ENCODE data around the gene FAM222B. TPM values are rescaled to one million over a fixed set of nuclear protein-coding genes. Genes with fewer than 3 reads are reported as not detected.

Gene FAM222B
- total RNA-seq, 6 donors from 2014 or later = 16.8 to 23.1 (median 20.1) TPM

- ATAC-seq (ENCODE audit: low FRiP score in 2 of 2) = no peak
- H3K4me1 ChIP-seq = peaks cover 29 to 58% (median 43%) of the 10 kb centered on the region in 4 donors
- TF ChIP-seq, protein P1, sequence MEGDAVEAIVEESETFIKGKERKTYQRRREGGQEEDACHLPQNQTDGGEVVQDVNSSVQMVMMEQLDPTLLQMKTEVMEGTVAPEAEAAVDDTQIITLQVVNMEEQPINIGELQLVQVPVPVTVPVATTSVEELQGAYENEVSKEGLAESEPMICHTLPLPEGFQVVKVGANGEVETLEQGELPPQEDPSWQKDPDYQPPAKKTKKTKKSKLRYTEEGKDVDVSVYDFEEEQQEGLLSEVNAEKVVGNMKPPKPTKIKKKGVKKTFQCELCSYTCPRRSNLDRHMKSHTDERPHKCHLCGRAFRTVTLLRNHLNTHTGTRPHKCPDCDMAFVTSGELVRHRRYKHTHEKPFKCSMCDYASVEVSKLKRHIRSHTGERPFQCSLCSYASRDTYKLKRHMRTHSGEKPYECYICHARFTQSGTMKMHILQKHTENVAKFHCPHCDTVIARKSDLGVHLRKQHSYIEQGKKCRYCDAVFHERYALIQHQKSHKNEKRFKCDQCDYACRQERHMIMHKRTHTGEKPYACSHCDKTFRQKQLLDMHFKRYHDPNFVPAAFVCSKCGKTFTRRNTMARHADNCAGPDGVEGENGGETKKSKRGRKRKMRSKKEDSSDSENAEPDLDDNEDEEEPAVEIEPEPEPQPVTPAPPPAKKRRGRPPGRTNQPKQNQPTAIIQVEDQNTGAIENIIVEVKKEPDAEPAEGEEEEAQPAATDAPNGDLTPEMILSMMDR (IDR thresholded peaks at IDR 0.05) = no peak
- peaks cover 0 to 15% (median 9%) of the 10 kb centered on the region in 4 donors for H3K36me3 ChIP-seq
- WGBS, 2 donors = 97 to 98% methylated on average over 2 of the region's 2 CpGs
- no peaks in the 10 kb centered on the region for H3K9me3 ChIP-seq
- no peaks in the 10 kb centered on the region for H3K27me3 ChIP-seq
- no peak overlapping the region for H3K4me3 ChIP-seq
- no peak for DNase-seq
- no peak overlapping the region for H3K27ac ChIP-seq
These were observed 127.4 kb downstream of the FAM222B start for GRCh38 chr17:28715217-28715616.

- H3K27me3 ChIP-seq = no peaks in the 10 kb centered on the region
- H3K36me3 ChIP-seq = peaks cover 0 to 15% (median 9%) of the 10 kb centered on the region in 4 donors
- no peaks in the 10 kb centered on the region for H3K9me3 ChIP-seq
- DNase-seq (no peak), ATAC-seq (ENCODE audit: low FRiP score in 2 of 2) (no peak)
- no peak overlapping the region for H3K27ac ChIP-seq
- 68 to 100% methylated on average over 1 to 3 of the region's 3 CpGs for WGBS, 2 donors
- H3K4me3 ChIP-seq = no peak overlapping the region
- H3K4me1 ChIP-seq = peaks cover 32 to 59% (median 44%) of the 10 kb centered on the region in 4 donors
- no peak for TF ChIP-seq EP300 (IDR thresholded peaks at IDR 0.05)
These were observed 128.3 kb downstream of the FAM222B start for GRCh38 chr17:28714281-28714680.

- ATAC-seq (ENCODE audit: low FRiP score in 2 of 2) (no peak), DNase-seq (no peak)
- Histone ChIP-seq H3K27ac (no peak overlapping the region), H3K9me3 (no peaks in the 10 kb centered on the region), H3K4me3 (no peak overlapping the region), H3K4me1 (peaks cover 23 to 45% (median 31%) of the 10 kb centered on the region in 4 donors), H3K27me3 (no peaks in the 10 kb centered on the region), H3K36me3 (peaks cover 0 to 15% (median 9%) of the 10 kb centered on the region in 4 donors)
- TF ChIP-seq, protein P1 (IDR thresholded peaks at IDR 0.05) = no peak
- TF ChIP-seq POLR2A (IDR thresholded peaks at IDR 0.05) (no peak), EP300 (IDR thresholded peaks at IDR 0.05) (no peak), POLR2AphosphoS5 (IDR thresholded peaks at IDR 0.05) (no peak)
- WGBS, 2 donors = 79 to 84% methylated on average over 7 of the region's 7 CpGs
These were observed 129.7 kb downstream of the FAM222B start for GRCh38 chr17:28712705-28713415.

DNA sequence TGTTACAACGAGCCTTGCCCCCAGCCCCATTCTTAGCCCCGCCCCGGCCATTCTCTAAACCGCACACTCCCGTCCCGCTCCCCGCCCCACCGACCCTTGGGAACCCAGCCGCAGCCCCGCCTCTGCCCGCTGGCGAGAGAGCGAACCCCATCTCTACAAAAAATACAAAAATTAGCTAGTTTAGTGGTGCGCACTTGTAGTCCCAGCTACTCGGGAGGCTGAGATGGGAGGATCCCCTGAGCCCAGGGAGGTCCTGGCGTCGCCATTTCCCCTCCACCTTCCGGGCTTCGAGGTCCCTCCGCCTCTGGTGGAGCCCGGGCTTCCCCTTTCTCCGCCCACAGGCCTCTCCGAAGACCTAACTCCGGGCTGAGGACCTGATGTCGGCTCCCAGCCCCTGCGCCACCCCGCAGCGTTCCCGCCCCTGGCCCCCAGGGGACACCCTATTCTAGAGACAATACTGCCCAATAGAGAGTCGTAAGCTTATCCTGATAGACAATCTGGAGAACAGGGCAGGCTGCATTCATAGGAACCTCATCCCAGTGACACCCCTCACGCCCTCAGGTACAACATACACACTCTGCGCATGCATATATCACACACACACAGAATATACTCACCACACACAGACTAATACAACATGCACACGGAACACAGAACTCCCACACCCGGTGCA, 130.4 kb downstream of the FAM222B start:
- H3K27ac ChIP-seq = peak overlapping the region; percentile 81 to 89 (median 84)
- peak overlapping the region in 3 of 4 donors; percentile 59 to 75 (median 68) for H3K4me3 ChIP-seq
- no peaks in the 10 kb centered on the region for H3K9me3 ChIP-seq
- TF ChIP-seq EP300 (IDR thresholded peaks at IDR 0.05) (no peak), POLR2A (IDR thresholded peaks at IDR 0.05) (peak in 1 of 4 donors; percentile 12), POLR2AphosphoS5 (IDR thresholded peaks at IDR 0.05) (no peak)
- TF ChIP-seq, protein P1 (IDR thresholded peaks at IDR 0.05) = peak in 1 of 6 experiments; percentile 6
- WGBS, 2 donors = 27 to 32% methylated on average over 30 to 34 of the region's 34 CpGs
- no peaks in the 10 kb centered on the region for H3K27me3 ChIP-seq
- DNase-seq (peak; percentile 55 to 89), ATAC-seq (ENCODE audit: low FRiP score in 2 of 2) (peak; percentile 2 to 51)
- peaks cover 0 to 15% (median 9%) of the 10 kb centered on the region in 4 donors for H3K36me3 ChIP-seq
- H3K4me1 ChIP-seq = peaks cover 21 to 38% (median 26%) of the 10 kb centered on the region in 4 donors

GRCh38 chr17:28711723-28712031, 130.9 kb downstream of the FAM222B start, which contains the start of gene PROCA1:
PROCA1 (minus strand) TSS chr17:28711888; CDS start chr17:28711660, 228 bp downstream.
- peak within 1 kb of the TSS; percentile 40 to 75 (median 64) for H3K4me3 ChIP-seq
- no peaks in the 10 kb centered on the region for H3K9me3 ChIP-seq
- 3 to 14% methylated on average over 6 to 20 of the region's 20 CpGs for WGBS, 2 donors
- H3K36me3 ChIP-seq = peaks cover 0 to 15% (median 9%) of the 10 kb centered on the region in 4 donors
- peaks cover 18 to 33% (median 23%) of the 10 kb centered on the region in 4 donors for H3K4me1 ChIP-seq
- ATAC-seq (ENCODE audit: low FRiP score in 2 of 2) (peak; percentile 23 to 61), DNase-seq (no peak)
- H3K27ac ChIP-seq = peak within 1 kb of the TSS; percentile 81 to 89 (median 84)
- H3K27me3 ChIP-seq = no peaks in the 10 kb centered on the region
- TF ChIP-seq POLR2A (IDR thresholded peaks at IDR 0.05) (no peak), EP300 (IDR thresholded peaks at IDR 0.05) (no peak), POLR2AphosphoS5 (IDR thresholded peaks at IDR 0.05) (no peak)
- TF ChIP-seq, protein P1 (IDR thresholded peaks at IDR 0.05) = no peak

Measured in upper lobe of left lung (tissue), 6 donors.